Kidney (tissue), 14 donors: ENCODE data around the gene GPR68. TPM values are rescaled to one million over a fixed set of nuclear protein-coding genes. Genes with fewer than 3 reads are reported as not detected.

Source experiments
- DNase-seq, 5 donors: peaks; one replicate each; pipeline ENCODE4 v3.0.0-alpha.2; 2013 to 2020
- FAIRE-seq: peaks from 2 replicates; lab custom pipeline; 2012; peaks lifted over from hg19 to GRCh38; lab: Jason Lieb, UNC
- H3K27ac ChIP-seq, 2 donors: one replicate each; pipeline ENCODE4 v1.7.0; 2013; ENCODE audit warnings: low read depth in 2 of 2, low read length in 2 of 2, inconsistent platforms in 1 of 2
- H3K27me3 ChIP-seq: one replicate; pipeline ENCODE4 v1.7.1; 2013; ENCODE audit warnings: low read length, inconsistent platforms; ENCODE audit not compliant: control insufficient read depth, insufficient read depth
- H3K36me3 ChIP-seq, 3 donors: one replicate each; pipeline versions ENCODE4 v1.7.0 to v1.7.1; 2013; ENCODE audit warnings: low read length in 3 of 3, control low read depth in 1 of 3, inconsistent platforms in 1 of 3; ENCODE audit not compliant: insufficient read depth in 3 of 3, control insufficient read depth in 2 of 3
- H3K4me1 ChIP-seq, 3 donors: one replicate each; pipeline versions ENCODE4 v1.7.0 to v1.7.1; 2013; ENCODE audit warnings: low read length in 3 of 3, inconsistent platforms in 1 of 3, low read depth in 1 of 3; ENCODE audit not compliant: control insufficient read depth in 2 of 3, insufficient read depth in 2 of 3
- H3K4me3 ChIP-seq, 3 donors: one replicate each; pipeline versions ENCODE4 v1.7.0 to v1.8.1; 2013; ENCODE audit warnings: low read length in 3 of 3, control low read depth in 1 of 3, inconsistent platforms in 1 of 3
- H3K9ac ChIP-seq, 3 donors: one replicate each; pipeline versions ENCODE4 v1.7.0 to v1.7.1; 2013; ENCODE audit warnings: low read length in 3 of 3, control low read depth in 1 of 3, inconsistent platforms in 1 of 3
- H3K9me3 ChIP-seq, 3 donors: one replicate each; pipeline versions ENCODE4 v1.7.0 to v1.7.1; 2013; ENCODE audit warnings: low read length in 3 of 3, control low read depth in 1 of 3, inconsistent platforms in 1 of 3; ENCODE audit not compliant: control insufficient read depth in 2 of 3, insufficient read depth in 1 of 3
- CTCF ChIP-seq: IDR thresholded peaks from 3 replicates; pipeline ENCODE4 v1.5.1; 2012; ENCODE audit warnings: mild to moderate bottlenecking, moderate library complexity, borderline replicate concordance; ENCODE audit not compliant: insufficient read depth; ENCODE audit errors: extremely low read depth
- intact Hi-C: fragments of 100-400 bp; cut with DNase I; formaldehyde crosslinking; loops from one replicate; pipeline ENCODE4 v1.11.1; 2022
- polyA plus RNA-seq: library from polyadenylated mRNA; stranded (reverse); fragments of 350-450 nt; fragmentation: Illumina TruSeq; extraction: RNeasy Lipid Tissue Mini Kit (QIAGEN cat#74804); gene quantifications from one replicate; pipeline ENCODE4 v1.2.3, GENCODE V29; 2014; ENCODE audit warnings: low read depth, low replicate concordance; ENCODE audit not compliant: insufficient read depth
- total RNA-seq: library from RNA; stranded (reverse); fragmentation: NEBNext Ultra II Directional; extraction: Animal tissue kit (Norgen Biotek cat#: 25700); gene quantifications from one replicate; pipeline ENCODE4 v1.2.1, GENCODE V29; 2021
- donor health status: control.
- donor health status: control.
- donor health status: control.
- donor health status: control.
- donor health status: control.
- donor health status: DM: yes; HTN: yes; CAD: no.
- donor health status: Normal renal cell carcinoma (clear cell type).

GPR68 gene
- total and polyA plus RNA-seq, 2 donors from 2014 or later, result 0.82 to 1.7 TPM

- H3K27ac ChIP-seq, result no peak overlapping the region
- no peak overlapping the region for H3K4me3 ChIP-seq
- H3K36me3 ChIP-seq, result peaks cover 4 to 30% (median 22%) of the 10 kb centered on the region in 3 donors
- H3K4me1 ChIP-seq, result peaks cover 0 to 10% (median 6%) of the 10 kb centered on the region in 3 donors
- intact Hi-C loops, result no loop called here
- H3K9ac ChIP-seq, result no peak overlapping the region
- no peak for TF ChIP-seq CTCF
- FAIRE-seq (no peak), DNase-seq (no peak)
- no peaks in the 10 kb centered on the region for H3K9me3 ChIP-seq
- H3K27me3 ChIP-seq, result no peaks in the 10 kb centered on the region
Measured at GRCh38 chr14:91216731-91217226, 27.7 kb downstream of the GPR68 start.

GRCh38 chr14:91215381-91215780 lies 29.1 kb downstream of the GPR68 start:
- Histone ChIP-seq H3K27me3 (no peaks in the 10 kb centered on the region), H3K4me3 (no peak overlapping the region), H3K9ac (no peak overlapping the region), H3K27ac (no peak overlapping the region), H3K4me1 (peaks cover 0 to 10% (median 6%) of the 10 kb centered on the region in 3 donors), H3K9me3 (peaks cover 0 to 2% (median 0%) of the 10 kb centered on the region in 3 donors), H3K36me3 (peaks cover 4 to 33% (median 24%) of the 10 kb centered on the region in 3 donors)
- no peak for TF ChIP-seq CTCF
- no peak for DNase-seq
- intact Hi-C loops, result no loop called here
- FAIRE-seq, result no peak

- intact Hi-C loops, result no loop called here
- no peak for TF ChIP-seq CTCF
- Histone ChIP-seq H3K27me3 (no peaks in the 10 kb centered on the region), H3K36me3 (peaks cover 4 to 40% (median 26%) of the 10 kb centered on the region in 3 donors), H3K27ac (no peak overlapping the region), H3K9me3 (peaks cover 0 to 3% (median 2%) of the 10 kb centered on the region in 3 donors), H3K4me1 (no peaks in the 10 kb centered on the region), H3K9ac (no peak overlapping the region), H3K4me3 (no peak overlapping the region)
- no peak for DNase-seq
- FAIRE-seq, result no peak
Measured at GRCh38 chr14:91214306-91214705, 30.2 kb downstream of the GPR68 start.

GRCh38 chr14:91211017-91211416 lies 33.5 kb downstream of the GPR68 start:
- DNase-seq (no peak), FAIRE-seq (peak; percentile 17)
- Histone ChIP-seq H3K9ac (no peak overlapping the region), H3K27ac (no peak overlapping the region), H3K36me3 (peaks cover 2 to 35% (median 18%) of the 10 kb centered on the region in 3 donors), H3K4me3 (no peak overlapping the region), H3K4me1 (no peaks in the 10 kb centered on the region), H3K9me3 (peaks cover 0 to 3% (median 2%) of the 10 kb centered on the region in 3 donors), H3K27me3 (no peaks in the 10 kb centered on the region)
- no peak for TF ChIP-seq CTCF
- intact Hi-C loops, result no loop called here
